ENCODE data around the gene DDX51. TPM values are rescaled to one million over a fixed set of nuclear protein-coding genes. Genes with fewer than 3 reads are reported as not detected.

DDX51 gene
- total and polyA plus RNA-seq, 2 donors (not counting 1 experiment from before 2014, with no cell fraction given) = 46.3 to 60.8 TPM

GRCh38 chr12:132089407-132089910 is 54.7 kb downstream of the DDX51 start:
- no peaks in the 10 kb centered on the region for H3K27me3 Mint-ChIP-seq
- peaks cover 21% of the 10 kb centered on the region for H3K79me2 ChIP-seq (ENCODE audit: control insufficient read depth, insufficient read depth, low read length)
- no peak for DNase-seq
- no peak for ATAC-seq (ENCODE audit: low read depth)
- WGBS (ENCODE audit: insufficient coverage) = no CpG with 5 or more reads among the region's 4 CpGs
- H3K27ac ChIP-seq (ENCODE audit: low read length in 2 of 2) = no peak overlapping the region
- POLR2A ChIA-PET = no interaction called here
- no peak overlapping the region for H3K27ac Mint-ChIP-seq
- TF ChIP-seq, protein P1, sequence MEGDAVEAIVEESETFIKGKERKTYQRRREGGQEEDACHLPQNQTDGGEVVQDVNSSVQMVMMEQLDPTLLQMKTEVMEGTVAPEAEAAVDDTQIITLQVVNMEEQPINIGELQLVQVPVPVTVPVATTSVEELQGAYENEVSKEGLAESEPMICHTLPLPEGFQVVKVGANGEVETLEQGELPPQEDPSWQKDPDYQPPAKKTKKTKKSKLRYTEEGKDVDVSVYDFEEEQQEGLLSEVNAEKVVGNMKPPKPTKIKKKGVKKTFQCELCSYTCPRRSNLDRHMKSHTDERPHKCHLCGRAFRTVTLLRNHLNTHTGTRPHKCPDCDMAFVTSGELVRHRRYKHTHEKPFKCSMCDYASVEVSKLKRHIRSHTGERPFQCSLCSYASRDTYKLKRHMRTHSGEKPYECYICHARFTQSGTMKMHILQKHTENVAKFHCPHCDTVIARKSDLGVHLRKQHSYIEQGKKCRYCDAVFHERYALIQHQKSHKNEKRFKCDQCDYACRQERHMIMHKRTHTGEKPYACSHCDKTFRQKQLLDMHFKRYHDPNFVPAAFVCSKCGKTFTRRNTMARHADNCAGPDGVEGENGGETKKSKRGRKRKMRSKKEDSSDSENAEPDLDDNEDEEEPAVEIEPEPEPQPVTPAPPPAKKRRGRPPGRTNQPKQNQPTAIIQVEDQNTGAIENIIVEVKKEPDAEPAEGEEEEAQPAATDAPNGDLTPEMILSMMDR (IDR thresholded peaks at IDR 0.05) = no peak
- TF ChIP-seq EZH2 (IDR thresholded peaks at IDR 0.05; ENCODE audit: borderline replicate concordance, insufficient read depth, low read depth, low read length, poor library complexity, severe bottlenecking) = no peak
- no peaks in the 10 kb centered on the region for H3K27me3 ChIP-seq (replicated peaks in 1 of 4; ENCODE audit: control extremely low read depth in 1 of 4, control insufficient read depth in 3 of 4, insufficient read depth in 4 of 4, low read length in 3 of 4)
- H3K9ac ChIP-seq (ENCODE audit: low read length) = no peak overlapping the region
- no peaks in the 10 kb centered on the region for H3K9me3 ChIP-seq (ENCODE audit: control extremely low read depth in 1 of 3, control insufficient read depth in 2 of 3, insufficient read depth in 1 of 3, low read length in 2 of 3)
- peaks cover 8 to 21% of the 10 kb centered on the region in 2 donors for H3K4me1 ChIP-seq (ENCODE audit: control insufficient read depth in 2 of 2, insufficient read depth in 2 of 2, low read length in 2 of 2)
- no peaks in the 10 kb centered on the region for H3K9me3 Mint-ChIP-seq (ENCODE audit: insufficient read depth)
- peaks cover 30% of the 10 kb centered on the region for H3K4me1 Mint-ChIP-seq
- H3K4me2 ChIP-seq (replicated peaks; ENCODE audit: low read depth, low read length, poor library complexity, severe bottlenecking) = no peak overlapping the region
- peaks cover 2 to 6% of the 10 kb centered on the region in 2 experiments for H3K36me3 ChIP-seq (replicated peaks in 1 of 2; ENCODE audit: control extremely low read depth in 1 of 2, control insufficient read depth in 1 of 2, extremely low read depth in 1 of 2, insufficient read depth in 2 of 2, low read length in 1 of 2)
- H4K20me1 ChIP-seq (ENCODE audit: control insufficient read depth, insufficient read depth, low read length, poor library complexity, severe bottlenecking) = no peaks in the 10 kb centered on the region
- no peak overlapping the region for H3K4me3 Mint-ChIP-seq
- intact Hi-C loops (cut with micrococcal nuclease) = loop anchor here (10.0 kb wide), 1 partner anchor 1215 kb away; the partner anchor contains the start of gene RAN
- H2AFZ ChIP-seq (ENCODE audit: insufficient read depth, low read depth, low read length, poor library complexity, severe bottlenecking) = no peak overlapping the region
- CTCF ChIA-PET = no interaction called here
- no peak overlapping the region for H3K4me3 ChIP-seq (ENCODE audit: control extremely low read depth in 1 of 5, extremely low read depth in 1 of 5, insufficient read depth in 1 of 5, low read depth in 2 of 5, low read length in 4 of 5)

Small RNAs within 50 kb of the gene (small RNA-seq; reads per million reads assigned to genes)
- gene AC138466.3 (ENCODE audit: insufficient read length, low read depth, low replicate concordance) = not detected

Other genes with a start within 250 kb of the DDX51 start
- gene ULK1, start 249.7 kb downstream of the DDX51 start, total RNA-seq = 59.5 and 83.3 TPM in 2 replicates
- 38.9 and 67.3 TPM in 2 replicates for gene ULK1, start 249.7 kb downstream of the DDX51 start, polyA plus RNA-seq
- gene PUS1, start 215.0 kb downstream of the DDX51 start, total RNA-seq = 50.1 and 51.3 TPM in 2 replicates
- 89.0 and 99.5 TPM in 2 replicates for gene PUS1, start 215.0 kb downstream of the DDX51 start, polyA plus RNA-seq
- gene EP400, start 194.4 kb downstream of the DDX51 start, total RNA-seq = 82.2 and 88.1 TPM in 2 replicates
- 15.9 and 17.3 TPM in 2 replicates for gene EP400, start 194.4 kb downstream of the DDX51 start, polyA plus RNA-seq
- gene NOC4L, start 138 bp upstream of the DDX51 start, total RNA-seq = 21.9 and 23.3 TPM in 2 replicates
- 8.9 and 13.1 TPM in 2 replicates for gene NOC4L, start 138 bp upstream of the DDX51 start, polyA plus RNA-seq
- 0.19 and 0.71 TPM in 2 replicates for gene GALNT9, start 185.3 kb upstream of the DDX51 start, total RNA-seq
- gene GALNT9, start 185.3 kb upstream of the DDX51 start, polyA plus RNA-seq = 0.99 and 2.4 TPM in 2 replicates

Data from B cell (primary cell).